GM12878 (cell line): ENCODE results near the gene SYMPK.

Source experiments
- CEBPB ChIP-seq, 2 experiments: fragments of 150-350 bp in 1 of 2; IDR thresholded peaks; 2 replicates each; pipeline ENCODE4 v1.6.1; 2012 to 2014; ENCODE audit warnings: low read depth in 2 of 2, low read length in 2 of 2, borderline replicate concordance in 1 of 2, inconsistent platforms in 1 of 2
- STAT1 ChIP-seq: fragments of 450-650 bp; conservative IDR thresholded peaks from 2 replicates; pipeline ENCODE4 v1.6.1; 2014; ENCODE audit warnings: antibody characterized with exemption, mild to moderate bottlenecking

- TF ChIP-seq STAT1 (no peak), CEBPB (IDR thresholded peaks at IDR 0.05; ENCODE audit: borderline replicate concordance in 1 of 2, low read depth in 2 of 2, low read length in 2 of 2) (no peak)
These were observed 84.8 kb downstream of the SYMPK start for GRCh38 chr19:45778010-45778661.
